Gastrocnemius medialis (tissue), 4 donors: ENCODE data around the gene ALG14.

Experiments
- POLR2A ChIP-seq, 2 donors: fragments of 450-650 bp; IDR thresholded peaks; one replicate each; pipeline ENCODE4 v1.6.1; 2017; ENCODE audit warnings: antibody characterized with exemption in 2 of 2, mild to moderate bottlenecking in 2 of 2, moderate library complexity in 2 of 2
- TF ChIP-seq, protein P1 (sequence below), 5 experiments: fragments of 450-650 bp in 3 of 5; fragments of 200-600 bp in 2 of 5; sonication (generic) in 2 of 5; IDR thresholded peaks in 4 of 5; conservative IDR thresholded peaks in 1 of 5; 1 replicate in 4 of 5; 2 replicates in 1 of 5; pipeline ENCODE4 v1.5.1; 2016 to 2019; ENCODE audit warnings: antibody characterized with exemption in 5 of 5, mild to moderate bottlenecking in 3 of 5, moderate library complexity in 3 of 5

DNA sequence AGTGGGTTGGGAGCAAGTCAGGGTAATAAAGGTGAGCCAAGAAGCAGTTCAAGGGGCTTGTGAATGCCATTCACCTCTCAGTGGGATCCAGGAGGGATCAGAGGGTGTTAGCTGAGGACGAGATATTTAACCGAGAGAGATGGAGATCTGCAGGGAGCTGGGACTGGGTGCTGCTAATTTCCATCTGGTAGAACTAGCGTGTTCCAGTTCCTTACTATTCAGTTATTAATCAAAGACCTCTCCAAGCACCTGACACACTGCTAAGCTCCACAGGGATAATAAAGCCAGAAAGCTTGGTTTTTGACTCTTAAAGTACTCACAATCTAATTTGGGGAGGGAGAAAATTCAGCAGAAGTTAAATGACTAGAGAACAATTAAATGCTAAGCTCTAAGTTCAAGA lies 57.7 kb downstream of the ALG14 start:
- TF ChIP-seq, protein P1, sequence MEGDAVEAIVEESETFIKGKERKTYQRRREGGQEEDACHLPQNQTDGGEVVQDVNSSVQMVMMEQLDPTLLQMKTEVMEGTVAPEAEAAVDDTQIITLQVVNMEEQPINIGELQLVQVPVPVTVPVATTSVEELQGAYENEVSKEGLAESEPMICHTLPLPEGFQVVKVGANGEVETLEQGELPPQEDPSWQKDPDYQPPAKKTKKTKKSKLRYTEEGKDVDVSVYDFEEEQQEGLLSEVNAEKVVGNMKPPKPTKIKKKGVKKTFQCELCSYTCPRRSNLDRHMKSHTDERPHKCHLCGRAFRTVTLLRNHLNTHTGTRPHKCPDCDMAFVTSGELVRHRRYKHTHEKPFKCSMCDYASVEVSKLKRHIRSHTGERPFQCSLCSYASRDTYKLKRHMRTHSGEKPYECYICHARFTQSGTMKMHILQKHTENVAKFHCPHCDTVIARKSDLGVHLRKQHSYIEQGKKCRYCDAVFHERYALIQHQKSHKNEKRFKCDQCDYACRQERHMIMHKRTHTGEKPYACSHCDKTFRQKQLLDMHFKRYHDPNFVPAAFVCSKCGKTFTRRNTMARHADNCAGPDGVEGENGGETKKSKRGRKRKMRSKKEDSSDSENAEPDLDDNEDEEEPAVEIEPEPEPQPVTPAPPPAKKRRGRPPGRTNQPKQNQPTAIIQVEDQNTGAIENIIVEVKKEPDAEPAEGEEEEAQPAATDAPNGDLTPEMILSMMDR (IDR thresholded peaks at IDR 0.05 in 4 of 5, conservative IDR thresholded peaks at IDR 0.05 in 1 of 5), result no peak
- TF ChIP-seq POLR2A (IDR thresholded peaks at IDR 0.05), result no peak
